B cell (primary cell): ENCODE results near the gene NRG4. TPM values are rescaled to one million over a fixed set of nuclear protein-coding genes. Genes with fewer than 3 reads are reported as not detected.

Experiments used
- ATAC-seq: fragments of 200-7000 bp; cut with Tn5 transposase; one replicate; pipeline ENCODE4 v1.10.0; 2021; ENCODE audit warnings: low read depth, mild to moderate bottlenecking, moderate number of reproducible peaks, moderate library complexity
- CTCF ChIA-PET: fragments of 350-600 bp; sonication (Branson Sonifier 250); formaldehyde crosslinking; loops from one replicate; lab custom pipeline; 2021; ENCODE audit warnings: antibody characterized with exemption, inconsistent platforms; lab: Charles Lee
- POLR2A ChIA-PET: fragments of 350-600 bp; sonication (Branson Sonifier 250); formaldehyde crosslinking; loops from one replicate; lab custom pipeline; 2021; ENCODE audit warnings: antibody characterized with exemption; lab: Charles Lee
- DNase-seq: peaks from one replicate; pipeline ENCODE4 v3.0.0; 2013
- H2AFZ ChIP-seq: 2 replicates; pipeline ENCODE4 v1.6.1; 2012; ENCODE audit warnings: mild to moderate bottlenecking, low read depth, low read length; ENCODE audit not compliant: insufficient read depth, poor library complexity, severe bottlenecking
- H3K27ac ChIP-seq, 2 donors: 1 replicate in 1 of 2; 2 replicates in 1 of 2; pipeline ENCODE4 v1.5.1; 2012 to 2013; ENCODE audit warnings: low read length in 2 of 2, mild to moderate bottlenecking in 2 of 2, moderate library complexity in 1 of 2
- H3K27me3 ChIP-seq, 4 experiments: fragments of 200-600 bp in 1 of 4; sonication (generic) in 1 of 4; replicated peaks in 1 of 4; 1 replicate in 2 of 4; 2 replicates in 2 of 4; pipeline versions ENCODE4 v1.6.1 to v1.7.0; 2013 to 2016; ENCODE audit warnings: low read length in 3 of 4, mild to moderate bottlenecking in 2 of 4, mixed read lengths in 1 of 4, moderate library complexity in 1 of 4; ENCODE audit not compliant: insufficient read depth in 4 of 4, control insufficient read depth in 3 of 4; ENCODE audit errors: control extremely low read depth in 1 of 4
- H3K36me3 ChIP-seq, 2 experiments: replicated peaks in 1 of 2; 1 replicate in 1 of 2; 2 replicates in 1 of 2; pipeline versions ENCODE4 v1.6.1 to v1.7.1; 2013; ENCODE audit warnings: low read length in 1 of 2; ENCODE audit not compliant: insufficient read depth in 2 of 2, control insufficient read depth in 1 of 2; ENCODE audit errors: control extremely low read depth in 1 of 2, extremely low read depth in 1 of 2
- H3K4me1 ChIP-seq, 2 donors: fragments of 200-600 bp in 1 of 2; sonication (generic) in 1 of 2; 1 replicate in 1 of 2; 2 replicates in 1 of 2; pipeline versions ENCODE4 v1.5.1 to v1.6.1; 2013 to 2017; ENCODE audit warnings: low read length in 2 of 2; ENCODE audit not compliant: control insufficient read depth in 2 of 2, insufficient read depth in 2 of 2
- H3K4me2 ChIP-seq: replicated peaks from 2 replicates; pipeline ENCODE3; 2012; ENCODE audit warnings: mild to moderate bottlenecking, low read depth, low read length; ENCODE audit not compliant: poor library complexity, severe bottlenecking
- H3K4me3 ChIP-seq, 5 experiments: fragments of 200-600 bp in 1 of 5; sonication (generic) in 1 of 5; 1 replicate in 3 of 5; 2 replicates in 2 of 5; pipeline versions ENCODE4 v1.5.1 to v1.7.0; 2011 to 2016; ENCODE audit warnings: low read length in 4 of 5, mild to moderate bottlenecking in 4 of 5, low read depth in 2 of 5, control low read depth in 1 of 5, moderate library complexity in 1 of 5; ENCODE audit not compliant: insufficient read depth in 1 of 5; ENCODE audit errors: control extremely low read depth in 1 of 5, extremely low read depth in 1 of 5
- H3K79me2 ChIP-seq: fragments of 200-600 bp; sonication (generic); one replicate; pipeline ENCODE4 v1.6.0; 2016; ENCODE audit warnings: low read length; ENCODE audit not compliant: control insufficient read depth, insufficient read depth
- H3K9ac ChIP-seq: fragments of 200-600 bp; sonication (generic); 2 replicates; pipeline ENCODE4 v1.6.1; 2017; ENCODE audit warnings: mild to moderate bottlenecking, low read length, moderate library complexity
- H3K9me3 ChIP-seq, 3 donors: one replicate each; pipeline versions ENCODE4 v1.6.1 to v1.7.1; 2013; ENCODE audit warnings: low read length in 2 of 3; ENCODE audit not compliant: control insufficient read depth in 2 of 3, insufficient read depth in 1 of 3; ENCODE audit errors: control extremely low read depth in 1 of 3
- H4K20me1 ChIP-seq: 2 replicates; pipeline ENCODE4 v1.6.0; 2012; ENCODE audit warnings: mild to moderate bottlenecking, low read length; ENCODE audit not compliant: insufficient read depth, control insufficient read depth, poor library complexity, severe bottlenecking
- H3K27ac Mint-ChIP-seq: one replicate; pipeline ENCODE4 v1.8.0; 2021; ENCODE audit warnings: mixed read lengths
- H3K27me3 Mint-ChIP-seq: one replicate; pipeline ENCODE4 v1.8.0; 2021; ENCODE audit warnings: mixed read lengths
- H3K4me1 Mint-ChIP-seq: one replicate; pipeline ENCODE4 v1.8.0; 2021; ENCODE audit warnings: mixed read lengths
- H3K4me3 Mint-ChIP-seq: one replicate; pipeline ENCODE4 v1.8.0; 2021; ENCODE audit warnings: mixed read lengths
- H3K9me3 Mint-ChIP-seq: one replicate; pipeline ENCODE4 v1.8.0; 2022; ENCODE audit warnings: mixed read lengths; ENCODE audit not compliant: insufficient read depth
- CTCF ChIP-seq: fragments of 200-600 bp; IDR thresholded peaks from one replicate; pipeline ENCODE4 v1.8.0; 2022; ENCODE audit warnings: antibody characterized with exemption, mild to moderate bottlenecking
- EZH2 ChIP-seq: IDR thresholded peaks from 2 replicates; pipeline ENCODE4 v1.6.1; 2012; ENCODE audit warnings: borderline replicate concordance, low read depth, mild to moderate bottlenecking, moderate library complexity, low read length; ENCODE audit not compliant: insufficient read depth, poor library complexity, severe bottlenecking
- WGBS: methylation state at CpG from one replicate; pipeline ENCODE4 v1.1.5; 2013; ENCODE audit warnings: missing lambda C conversion rate; ENCODE audit not compliant: insufficient coverage; 5-methylcytosine and 5-hydroxymethylcytosine counted together
- intact Hi-C: fragments of 100-400 bp; cut with micrococcal nuclease; formaldehyde crosslinking; loops from one replicate; pipeline ENCODE4 v1.10.0; 2022
- polyA plus RNA-seq: library from polyadenylated mRNA; depleted of rRNA; stranded (reverse); fragments of >200 nt; gene quantifications from 2 replicates; pipeline ENCODE4 v1.2.3, GENCODE V29; 2012
- total RNA-seq, 2 donors: library from RNA; stranded (reverse); fragments of 120-200 nt in 1 of 2; gene quantifications; 1 replicate in 1 of 2; 2 replicates in 1 of 2; pipeline versions ENCODE4 v1.2.3 to v1.2.4, GENCODE V29; 2013 to 2022

The NRG4 gene
- total and polyA plus RNA-seq, 2 donors (not counting 1 experiment from before 2014, with no cell fraction given), result 0.37 TPM; not detected in 1

GRCh38 chr15:75994220-75994619, 18.0 kb downstream of the NRG4 start:
- ATAC-seq, result no peak
- H3K27me3 Mint-ChIP-seq, result peaks cover 7% of the 10 kb centered on the region
- Histone ChIP-seq H3K79me2 (no peaks in the 10 kb centered on the region), H3K27ac (no peak overlapping the region), H3K27me3 (peaks cover 0 to 2% (median 0%) of the 10 kb centered on the region in 4 experiments), H3K36me3 (no peaks in the 10 kb centered on the region), H3K9me3 (peaks cover 0 to 5% (median 2%) of the 10 kb centered on the region in 3 donors), H3K9ac (no peak overlapping the region), H2AFZ (no peak overlapping the region), H3K4me3 (no peak overlapping the region), H3K4me1 (no peaks in the 10 kb centered on the region), H4K20me1 (no peaks in the 10 kb centered on the region), H3K4me2 (no peak overlapping the region)
- H3K4me3 Mint-ChIP-seq, result no peak overlapping the region
- no CpG with 5 or more reads among the region's 1 CpG for WGBS
- no peak for TF ChIP-seq CTCF
- no peak for TF ChIP-seq EZH2
- DNase-seq, result no peak
- intact Hi-C loops, result no loop called here
- H3K9me3 Mint-ChIP-seq, result no peaks in the 10 kb centered on the region
- ChIA-PET CTCF (no interaction called here), POLR2A (no interaction called here)
- no peaks in the 10 kb centered on the region for H3K4me1 Mint-ChIP-seq
- H3K27ac Mint-ChIP-seq, result no peak overlapping the region

GRCh38 chr15:75992897-75993296, 19.3 kb downstream of the NRG4 start:
- Histone ChIP-seq H3K27ac (no peak overlapping the region), H3K9ac (no peak overlapping the region), H3K4me2 (no peak overlapping the region), H2AFZ (no peak overlapping the region), H3K9me3 (peaks cover 0 to 5% (median 2%) of the 10 kb centered on the region in 3 donors), H4K20me1 (no peaks in the 10 kb centered on the region), H3K36me3 (no peaks in the 10 kb centered on the region), H3K4me1 (no peaks in the 10 kb centered on the region), H3K4me3 (no peak overlapping the region), H3K27me3 (peaks cover 0 to 2% (median 0%) of the 10 kb centered on the region in 4 experiments), H3K79me2 (no peaks in the 10 kb centered on the region)
- Mint-ChIP-seq H3K27me3 (peaks cover 7% of the 10 kb centered on the region), H3K9me3 (no peaks in the 10 kb centered on the region), H3K27ac (no peak overlapping the region), H3K4me1 (no peaks in the 10 kb centered on the region), H3K4me3 (no peak overlapping the region)
- ChIA-PET POLR2A (no interaction called here), CTCF (no interaction called here)
- intact Hi-C loops, result no loop called here
- ATAC-seq (no peak), DNase-seq (no peak)
- TF ChIP-seq EZH2, result no peak
- no peak for TF ChIP-seq CTCF
